Stimulated activated CD8-positive, alpha-beta memory T cell treated with anti-CD3 and anti-CD28 coated beads, Interleukin-4, amount 100 ng/mL, for 4 hours (primary cell): ENCODE results near the gene KCNK3.
"Not testable (repeated sequence)": the region's sequence is repeated elsewhere in the genome, so short reads cannot be mapped to it uniquely, and the experiment has no call there.

Source experiments
- DNase-seq, 2 donors: peaks; one replicate each; pipeline ENCODE4 v3.0.0-alpha.2; 2020; ENCODE audit warnings: low read depth in 2 of 2, low spot score in 1 of 2

Gene KCNK3

DNA sequence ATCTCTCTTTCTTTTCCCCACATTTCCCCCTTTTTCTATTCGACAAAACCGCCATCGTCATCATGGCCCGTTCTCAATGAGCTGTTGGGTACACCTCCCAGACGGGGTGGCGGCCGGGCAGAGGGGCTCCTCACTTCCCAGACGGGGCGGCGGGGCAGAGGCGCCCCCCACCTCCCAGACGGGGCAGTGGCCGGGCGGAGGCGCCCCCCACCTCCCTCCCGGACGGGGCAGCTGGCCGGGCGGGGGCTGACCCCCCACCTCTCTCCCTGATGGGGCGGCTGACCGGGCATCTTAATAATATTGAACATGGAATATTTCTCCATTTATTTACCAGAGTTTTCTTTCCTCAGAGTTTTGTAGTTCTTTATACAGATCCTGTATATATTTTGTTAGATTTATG is 27.2 kb upstream of the KCNK3 start:
- not testable (repeated sequence) for DNase-seq

DNA sequence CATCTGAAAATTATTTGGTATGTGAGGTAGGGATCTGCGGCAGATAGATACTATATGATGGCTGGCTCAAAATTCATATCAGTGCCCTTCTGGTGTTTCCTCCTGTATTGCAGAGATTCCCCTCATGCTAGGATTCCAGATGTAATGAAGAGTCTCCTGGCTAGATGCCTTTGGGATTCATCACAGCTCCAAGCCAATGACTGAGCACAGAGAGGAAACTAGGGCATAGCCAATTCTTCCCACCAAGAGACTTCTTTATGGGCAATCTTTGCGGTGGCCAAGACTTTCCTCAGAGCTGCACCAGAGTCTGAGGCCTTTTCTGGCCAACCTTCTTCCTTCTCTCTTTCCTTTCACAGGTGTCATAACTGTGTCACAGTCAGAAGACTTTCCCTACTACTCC is 25.9 kb upstream of the KCNK3 start:
- DNase-seq, result no peak

DNA sequence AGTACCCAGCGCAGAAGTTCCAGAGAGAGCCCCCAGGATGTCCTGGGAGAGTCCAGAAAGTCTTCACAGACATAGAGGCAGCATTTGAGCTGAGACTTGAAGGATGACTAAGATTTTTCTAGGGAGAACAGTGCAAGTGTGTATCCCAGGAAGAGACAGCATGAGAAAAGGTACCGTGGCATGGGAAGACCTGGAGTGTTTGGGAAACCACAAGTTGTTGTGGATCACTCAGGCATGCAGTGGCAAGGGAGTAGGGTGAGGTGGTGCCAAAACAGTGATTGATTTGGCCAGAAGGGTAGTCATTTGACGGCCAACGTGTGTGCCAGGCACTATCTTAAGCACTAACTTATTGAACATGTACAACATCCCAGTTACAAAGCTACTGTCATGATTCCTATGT is 24.5 kb upstream of the KCNK3 start:
- no peak for DNase-seq

DNA sequence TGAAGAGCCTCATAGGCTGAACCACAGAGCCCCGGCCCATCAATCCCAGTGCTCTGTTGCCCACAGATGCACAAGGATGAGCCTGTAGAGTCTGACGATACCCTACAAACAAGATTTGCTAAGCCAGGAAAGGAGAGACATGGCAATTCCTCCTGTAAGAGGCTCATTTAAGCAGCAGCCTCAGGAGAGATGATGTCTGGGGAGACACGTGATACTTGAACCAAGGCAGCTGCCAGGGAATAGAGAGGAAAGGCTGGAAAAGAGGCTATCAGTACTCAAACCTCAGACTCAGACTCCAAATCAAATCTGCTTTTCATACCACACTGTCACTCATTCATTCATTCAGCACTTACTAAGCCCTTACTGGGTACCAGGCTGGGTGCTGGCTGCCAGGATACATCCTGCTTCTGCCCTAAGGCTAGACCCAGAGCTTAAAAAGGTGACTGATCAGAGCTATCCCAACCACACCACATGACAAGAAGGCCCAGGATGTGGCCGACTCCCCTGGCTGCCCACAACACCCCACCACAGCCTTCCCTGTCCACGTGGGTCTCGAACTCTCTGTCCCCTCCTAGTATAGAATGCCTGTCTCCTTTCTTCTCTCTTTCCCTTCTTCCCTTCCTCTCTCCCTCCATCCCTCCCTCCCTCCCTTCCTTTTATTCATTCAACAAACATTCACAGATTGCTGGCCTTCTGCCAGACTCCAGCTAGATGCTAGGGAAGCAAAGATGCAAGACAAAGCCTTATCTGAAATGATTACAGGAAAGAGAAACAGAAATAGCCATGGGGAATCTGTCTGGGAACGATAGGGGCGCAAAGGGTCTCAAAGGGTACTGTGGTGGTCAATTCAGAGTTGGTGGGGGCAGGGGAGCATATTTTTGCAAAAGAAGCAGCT is 23.4 kb upstream of the KCNK3 start:
- DNase-seq, result no peak

DNA sequence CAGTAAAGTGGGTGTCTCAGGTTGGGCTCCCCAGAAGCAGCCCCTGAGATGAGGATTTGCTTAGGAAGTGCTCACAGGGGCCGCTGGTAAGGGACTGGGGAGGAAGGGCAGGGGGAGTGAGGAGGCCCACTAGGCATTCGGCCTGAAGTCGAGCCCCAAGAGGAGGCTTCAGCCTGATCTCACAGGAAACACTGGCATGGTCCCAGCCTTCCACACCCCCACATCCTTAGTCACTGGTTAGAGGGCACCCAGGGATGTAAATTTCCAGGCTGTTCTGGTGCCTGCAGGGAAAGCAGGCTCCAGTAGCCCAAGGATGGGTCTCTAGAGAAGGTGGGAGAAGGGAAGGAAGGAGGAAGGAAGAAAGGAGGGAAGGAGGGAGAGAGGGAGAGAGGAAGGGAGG is 22.4 kb upstream of the KCNK3 start:
- DNase-seq, result no peak

DNA sequence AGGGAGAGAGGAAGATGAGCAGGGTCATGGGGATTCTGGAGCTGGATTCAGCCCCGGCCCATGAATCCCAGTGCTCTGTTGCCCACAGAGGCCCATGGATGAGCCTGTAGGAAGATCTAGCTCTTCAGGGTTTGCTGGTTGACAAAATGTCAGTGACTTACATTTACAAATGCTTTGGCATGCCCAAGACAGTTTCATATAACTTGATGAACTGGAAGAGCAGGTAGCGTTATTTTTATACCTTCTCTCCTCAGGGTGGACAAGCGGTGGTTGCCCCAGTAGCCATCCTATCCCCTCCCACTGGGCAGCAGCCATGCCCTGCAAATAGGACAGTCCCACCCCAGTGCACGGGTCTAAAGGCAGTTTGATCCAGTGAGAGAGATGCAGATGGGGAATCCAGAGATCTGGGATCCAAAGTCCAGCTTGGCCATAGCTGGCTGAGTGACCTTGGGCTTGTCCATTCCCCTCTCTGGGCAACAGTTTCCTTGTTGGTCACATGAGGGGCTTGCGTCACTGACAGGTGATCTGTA is 21.5 kb upstream of the KCNK3 start:
- no peak for DNase-seq

DNA sequence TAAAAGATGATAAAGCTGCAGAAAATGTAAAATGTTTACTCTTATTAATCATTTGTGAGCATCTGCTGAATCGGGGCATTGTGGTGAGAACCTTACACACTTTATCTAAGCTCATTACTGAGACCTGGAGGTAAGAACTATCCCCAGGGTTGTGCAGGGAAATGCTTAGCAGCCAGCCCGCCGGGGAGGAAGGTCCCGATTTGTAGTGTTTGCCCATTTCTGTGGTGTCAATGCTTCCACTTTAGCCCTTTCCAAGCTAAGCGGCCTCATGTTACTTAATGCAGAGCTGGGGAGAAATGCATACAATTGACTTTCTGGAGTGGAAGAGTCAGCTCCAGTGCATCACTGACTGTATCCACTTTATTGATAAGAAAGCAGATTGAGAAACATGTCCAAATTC is 20.8 kb upstream of the KCNK3 start:
- DNase-seq, result no peak

DNA sequence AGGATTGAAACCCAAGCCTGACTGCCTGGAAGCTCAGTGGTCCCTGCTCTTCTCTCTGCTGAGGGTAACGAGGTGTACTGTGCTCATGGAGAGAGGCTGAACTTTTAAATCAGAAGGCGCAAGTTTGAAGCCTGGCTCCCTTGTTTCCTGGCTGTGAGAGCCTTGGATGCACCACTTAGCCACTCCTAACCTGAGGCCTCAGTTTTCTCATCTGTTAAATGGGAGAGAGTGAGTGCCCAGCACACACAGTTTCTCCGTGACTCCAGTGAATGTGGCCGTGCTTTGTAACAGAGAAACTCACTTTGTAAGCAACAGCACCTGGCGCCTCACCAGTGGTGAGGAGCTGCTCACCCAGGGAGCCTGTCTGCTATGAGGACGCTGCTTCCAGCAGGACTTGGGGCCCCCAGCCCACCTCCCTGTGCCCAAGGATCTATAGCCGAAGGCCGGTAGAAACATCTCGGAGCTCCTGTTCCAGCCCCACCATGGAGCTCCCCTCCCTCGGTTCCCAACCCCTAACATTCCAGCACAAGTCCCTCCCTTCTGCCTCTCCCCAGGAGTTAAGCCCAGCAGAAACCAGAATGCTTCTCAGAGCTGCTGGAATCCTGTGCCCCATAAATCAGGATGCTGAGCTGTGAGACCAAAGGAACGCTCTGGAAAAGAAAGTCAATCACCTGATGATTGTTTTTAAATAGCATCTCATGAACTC is 20.3 kb upstream of the KCNK3 start:
- DNase-seq, result no peak

DNA sequence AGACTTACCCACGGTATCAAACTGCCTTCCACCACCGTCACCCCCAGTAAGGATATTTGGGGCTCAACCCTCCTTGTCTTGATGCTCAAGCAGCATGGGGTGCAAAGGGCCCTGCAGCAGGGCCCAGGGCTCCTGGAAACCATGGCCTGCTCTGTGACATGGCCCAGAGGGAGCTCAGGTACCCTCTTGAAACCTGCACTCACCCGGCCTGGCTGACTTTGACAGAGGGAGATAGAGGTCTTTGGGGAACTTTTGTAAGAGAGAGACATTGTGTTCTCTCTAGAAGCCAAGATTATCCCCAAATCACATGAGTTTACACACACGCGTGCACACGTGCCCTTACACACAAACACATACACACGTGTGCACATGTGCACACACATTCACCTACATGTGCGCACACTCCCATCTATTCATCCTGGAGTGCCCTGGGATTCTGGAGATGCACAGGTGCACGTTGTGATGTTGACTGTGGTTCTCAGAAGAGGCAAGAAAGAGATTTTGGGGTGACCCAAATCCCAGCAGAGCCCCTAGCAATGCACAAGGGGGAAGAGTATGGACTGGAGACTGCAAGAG is 19.6 kb upstream of the KCNK3 start:
- no peak for DNase-seq

DNA sequence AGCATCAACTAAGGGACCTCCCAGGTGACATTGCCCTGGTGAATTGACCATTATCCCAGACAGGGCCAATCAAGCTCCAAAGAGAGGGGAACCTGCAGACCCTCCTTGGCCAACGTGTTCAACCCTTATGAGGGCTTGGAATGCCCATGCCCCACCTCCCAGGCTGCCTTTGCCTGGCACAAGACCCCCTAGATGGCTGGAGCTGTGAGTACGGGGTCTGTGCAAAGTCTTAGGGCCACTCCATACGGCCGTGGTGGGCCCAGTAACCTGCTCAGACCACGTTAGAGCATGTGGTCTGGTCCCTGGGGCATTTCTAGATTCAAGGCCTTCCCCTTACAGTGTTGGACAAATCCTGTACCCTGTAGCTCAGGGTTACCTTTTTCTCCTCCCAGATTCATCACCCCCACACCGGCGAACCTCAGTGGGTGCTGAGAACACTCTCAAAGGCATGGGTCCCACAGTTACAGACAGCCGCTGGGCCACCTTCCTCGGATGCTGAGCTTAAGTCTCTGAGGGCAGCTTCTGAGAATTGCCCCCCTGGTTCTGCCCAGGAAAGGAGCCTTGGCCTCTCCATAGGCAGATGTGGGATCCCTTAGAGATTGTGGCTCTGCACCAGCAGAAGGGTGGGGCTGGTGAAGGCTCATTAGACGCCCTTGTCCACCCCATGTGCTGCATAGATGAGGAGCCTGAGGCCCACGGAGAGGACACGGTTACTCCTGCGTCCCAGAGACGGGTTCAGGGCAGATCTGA is 18.3 kb upstream of the KCNK3 start:
- DNase-seq, result no peak

DNA sequence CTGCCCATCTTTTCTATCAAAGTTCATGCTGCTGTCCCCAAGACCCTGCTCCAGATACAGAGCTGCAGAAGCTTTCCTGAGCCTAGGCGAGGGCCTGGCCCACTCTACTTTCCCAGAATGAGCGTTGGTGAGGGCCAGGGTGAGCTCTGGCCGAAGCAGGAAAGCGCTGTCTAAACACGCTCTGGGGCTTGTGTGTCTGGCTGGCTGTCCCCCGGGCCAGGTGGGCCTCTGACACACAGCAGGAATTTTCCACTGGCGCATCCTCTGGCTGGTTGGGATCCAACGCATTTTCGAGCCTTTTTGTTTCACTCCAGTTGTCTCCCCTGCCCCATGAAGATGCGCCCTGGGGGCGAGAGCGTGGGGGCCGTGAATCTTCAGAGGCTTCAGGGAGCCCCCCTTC is 17.8 kb upstream of the KCNK3 start:
- no peak for DNase-seq

DNA sequence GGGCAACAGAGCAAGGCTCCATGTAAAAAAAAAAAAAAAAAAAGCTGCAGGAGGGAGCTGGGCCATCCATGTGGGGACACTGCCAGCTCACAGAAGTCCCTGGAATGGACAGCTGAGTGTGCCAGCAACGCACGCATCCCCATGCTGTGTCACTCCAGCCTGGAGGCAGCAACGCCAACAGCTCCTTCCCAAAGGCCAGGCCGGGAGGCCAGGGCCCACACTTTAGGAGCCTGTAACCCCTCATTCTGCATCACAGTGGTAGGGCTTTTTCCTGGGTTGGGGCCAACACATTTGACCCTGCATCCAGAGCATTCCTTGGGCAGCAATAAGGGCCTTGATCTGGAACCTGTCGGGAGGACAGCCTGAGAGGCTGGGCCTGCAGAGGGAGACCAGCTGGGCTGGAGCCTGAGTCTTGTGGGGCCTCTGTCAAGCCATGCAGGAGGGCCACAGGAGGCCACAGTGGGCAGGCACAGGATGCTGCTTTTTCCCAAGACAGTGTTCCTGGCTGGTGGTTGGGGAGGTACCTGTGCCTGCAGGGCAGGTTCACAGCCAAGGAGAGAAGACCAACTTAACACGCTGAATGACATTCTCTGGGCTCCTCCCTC is 16.8 kb upstream of the KCNK3 start:
- no peak for DNase-seq

DNA sequence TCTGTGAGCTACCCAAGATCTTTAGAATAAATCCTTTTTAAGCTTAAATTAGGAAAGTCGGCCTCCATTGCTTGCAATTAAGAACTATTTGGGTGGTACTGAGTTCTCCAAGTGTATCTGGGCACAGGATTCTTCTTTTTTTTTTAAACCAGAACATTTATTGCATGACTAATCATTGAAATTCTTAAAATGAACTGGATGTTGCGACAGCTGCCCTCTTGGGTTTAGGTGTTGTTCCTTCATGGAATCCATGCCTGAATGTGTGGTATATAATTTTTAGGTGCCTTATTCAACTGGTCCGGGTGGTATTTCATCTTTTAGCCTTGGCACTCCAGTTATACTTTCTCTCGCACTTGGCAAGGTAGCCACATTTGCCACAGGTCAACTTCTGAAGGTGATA is 14.5 kb upstream of the KCNK3 start:
- DNase-seq, result no peak

DNA sequence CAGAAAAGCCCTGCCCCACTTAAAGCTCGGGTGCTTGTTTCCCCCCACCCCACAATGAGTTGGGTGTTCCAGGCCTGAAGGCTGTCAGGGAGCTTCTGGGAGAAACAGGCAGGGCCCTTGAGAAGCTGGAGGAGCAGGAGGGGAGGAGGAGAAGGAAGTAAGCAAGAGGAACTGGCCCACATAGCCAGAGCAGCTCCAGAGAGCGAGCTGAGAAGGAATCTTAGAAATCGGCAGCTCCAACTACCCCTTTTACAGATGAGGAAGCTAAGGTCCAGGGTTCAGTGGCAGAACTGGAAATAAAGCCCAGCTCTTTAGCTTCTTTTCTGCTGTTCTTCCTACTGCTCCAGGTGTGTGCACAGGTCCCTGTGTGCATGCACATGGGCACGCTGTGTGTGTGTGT is 12.7 kb upstream of the KCNK3 start:
- no peak for DNase-seq

DNA sequence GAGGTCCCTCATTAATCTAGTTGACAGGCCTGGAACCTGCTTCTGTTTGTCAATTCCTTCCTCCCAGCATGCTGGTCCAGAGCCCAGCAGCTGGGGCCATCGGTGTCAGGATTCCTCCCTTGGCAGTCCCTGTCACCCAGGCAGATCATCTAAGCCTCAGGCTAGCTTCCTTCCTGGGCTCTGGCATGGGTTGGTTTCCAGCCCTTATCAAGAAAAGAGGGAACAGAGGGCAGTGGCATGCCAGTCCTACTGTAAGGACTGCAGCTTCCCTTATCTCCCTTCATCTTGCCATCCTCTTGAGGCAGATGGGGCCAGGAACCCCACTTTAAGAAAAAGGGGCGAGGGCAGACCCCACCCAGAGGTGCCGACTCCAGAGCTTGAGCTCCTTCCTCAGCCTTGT is 10.9 kb upstream of the KCNK3 start:
- no peak for DNase-seq

DNA sequence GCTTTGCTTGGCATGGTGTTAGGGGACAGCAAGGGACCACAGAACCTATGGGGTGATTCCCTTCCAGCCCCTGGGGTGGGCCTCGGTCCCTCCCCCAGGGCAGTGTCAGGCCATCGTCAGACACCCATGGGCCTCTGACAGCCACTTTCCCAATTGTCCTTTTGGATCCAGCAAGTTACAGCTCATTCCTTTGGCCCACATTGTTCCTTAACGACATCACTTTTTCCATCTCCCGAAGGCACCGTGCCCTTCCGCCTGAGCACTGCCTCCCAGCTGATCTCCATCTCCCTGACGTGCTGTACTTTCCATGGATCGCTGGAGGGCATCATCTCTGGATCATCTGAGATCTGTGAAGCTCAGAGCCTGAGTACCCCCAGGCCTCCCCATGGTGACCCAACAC is 10.4 kb upstream of the KCNK3 start:
- DNase-seq, result no peak

DNA sequence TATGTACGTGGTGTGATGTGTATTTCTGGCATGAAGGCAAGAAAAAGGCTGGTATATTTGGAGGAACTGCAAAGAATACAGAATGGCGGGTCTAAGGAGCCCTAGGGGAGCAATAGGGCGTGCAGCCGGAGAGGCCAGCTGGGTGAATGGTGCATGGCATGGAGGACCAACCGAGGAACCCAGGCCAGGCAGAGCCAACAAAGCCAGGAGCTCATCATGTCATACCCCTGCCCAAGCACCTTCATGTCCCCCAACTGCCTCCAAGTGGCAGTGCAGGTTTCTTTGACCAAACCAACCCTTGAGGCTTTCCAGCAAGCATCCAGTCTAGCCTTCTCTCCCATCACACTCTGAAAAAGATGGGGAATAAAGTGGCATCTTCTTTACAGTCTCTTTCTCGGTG is 8.9 kb upstream of the KCNK3 start:
- DNase-seq, result no peak

DNA sequence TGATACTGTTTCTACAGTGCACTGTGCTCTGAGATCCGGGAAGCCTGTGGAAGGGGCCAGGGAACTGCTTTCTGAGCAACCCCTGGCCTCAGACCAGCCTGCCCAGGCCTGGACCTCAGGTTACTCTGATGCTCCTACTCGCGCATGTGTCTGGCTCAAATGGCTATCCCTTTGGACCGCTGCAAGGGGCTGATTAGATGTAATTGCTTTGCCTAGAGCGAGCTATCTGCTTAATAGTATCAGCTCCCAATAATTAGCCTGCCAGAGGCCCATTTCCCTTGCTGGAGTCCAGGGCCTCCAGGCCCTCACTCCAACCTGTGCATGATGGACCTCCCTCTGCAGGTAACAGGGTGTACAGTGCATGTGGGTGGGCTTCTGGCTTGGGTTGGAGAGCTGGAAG is 7.2 kb upstream of the KCNK3 start:
- no peak for DNase-seq

DNA sequence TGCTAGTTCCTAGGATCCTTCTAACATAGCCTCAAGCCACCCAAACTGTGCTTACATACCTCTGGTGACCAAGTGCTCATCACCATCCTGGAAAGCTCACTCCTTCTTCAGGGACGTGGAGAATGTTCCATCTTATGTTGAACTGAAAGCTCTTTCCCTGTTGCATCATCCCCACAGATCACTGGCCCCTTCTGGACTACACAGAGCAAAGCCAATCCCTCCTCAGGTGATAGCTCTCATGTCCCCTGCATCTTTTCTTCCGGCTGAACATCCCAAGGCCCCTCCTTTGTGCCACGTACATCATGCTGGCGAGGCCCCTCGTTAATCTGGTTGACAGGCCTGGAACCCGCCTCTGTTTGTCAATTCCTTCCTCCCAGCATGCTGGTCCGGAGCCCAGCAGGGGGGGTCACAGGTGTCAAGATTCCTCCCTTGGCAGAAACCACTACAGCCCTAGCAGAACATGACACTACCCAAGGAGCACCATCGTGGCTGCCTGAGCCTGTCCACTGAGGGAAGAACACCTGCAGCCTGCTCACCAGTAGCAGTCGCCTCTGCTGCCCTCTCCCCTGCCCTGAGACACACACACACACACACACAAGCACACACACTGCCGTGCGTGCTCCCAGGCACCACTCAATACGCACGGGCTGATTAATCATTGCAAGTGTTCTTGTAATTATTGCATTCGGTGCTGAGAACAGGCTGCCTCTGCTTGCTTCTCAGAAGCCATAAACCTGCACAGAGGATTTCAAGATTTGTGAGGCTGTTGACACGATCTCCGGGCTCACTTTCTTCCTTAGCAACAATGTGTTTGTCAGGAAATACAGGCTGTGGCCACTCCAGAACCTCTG is 6.3 kb upstream of the KCNK3 start:
- DNase-seq, result no peak

DNA sequence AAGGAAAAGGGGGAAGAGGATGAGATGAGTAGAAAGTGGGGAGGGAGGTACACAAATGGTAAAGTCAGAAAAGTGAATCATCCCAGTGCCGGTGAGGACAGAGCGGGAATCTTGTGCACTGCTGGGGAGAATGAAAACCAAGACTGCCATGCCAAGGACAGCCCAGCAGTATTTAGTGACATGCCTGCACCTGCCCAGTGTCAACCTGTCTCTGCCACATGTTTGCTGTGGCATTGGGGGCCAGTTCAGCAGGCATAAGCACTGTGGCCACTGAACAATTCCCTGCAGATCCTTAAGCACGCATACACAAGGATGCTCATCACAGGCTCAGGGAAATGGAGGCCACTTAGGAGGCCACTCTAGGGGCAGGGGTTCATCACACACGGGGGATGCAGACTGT is 5.2 kb upstream of the KCNK3 start:
- no peak for DNase-seq
